Hepatocyte (in vitro differentiated cells): Measurements from ENCODE around the gene NUDT3.

ENCODE experiments used
- EZH2 ChIP-seq: fragments of 200-600 bp; sonication (generic); IDR thresholded peaks from 2 replicates; pipeline ENCODE4 v1.6.1; 2016; ENCODE audit warnings: antibody characterized with exemption, mild to moderate bottlenecking, borderline replicate concordance
- TF ChIP-seq, protein P1 (sequence below): fragments of 200-600 bp; sonication (generic); IDR thresholded peaks from 2 replicates; pipeline ENCODE4 v1.5.1; 2016; ENCODE audit warnings: antibody characterized with exemption, mild to moderate bottlenecking; ENCODE audit not compliant: poor library complexity

DNA sequence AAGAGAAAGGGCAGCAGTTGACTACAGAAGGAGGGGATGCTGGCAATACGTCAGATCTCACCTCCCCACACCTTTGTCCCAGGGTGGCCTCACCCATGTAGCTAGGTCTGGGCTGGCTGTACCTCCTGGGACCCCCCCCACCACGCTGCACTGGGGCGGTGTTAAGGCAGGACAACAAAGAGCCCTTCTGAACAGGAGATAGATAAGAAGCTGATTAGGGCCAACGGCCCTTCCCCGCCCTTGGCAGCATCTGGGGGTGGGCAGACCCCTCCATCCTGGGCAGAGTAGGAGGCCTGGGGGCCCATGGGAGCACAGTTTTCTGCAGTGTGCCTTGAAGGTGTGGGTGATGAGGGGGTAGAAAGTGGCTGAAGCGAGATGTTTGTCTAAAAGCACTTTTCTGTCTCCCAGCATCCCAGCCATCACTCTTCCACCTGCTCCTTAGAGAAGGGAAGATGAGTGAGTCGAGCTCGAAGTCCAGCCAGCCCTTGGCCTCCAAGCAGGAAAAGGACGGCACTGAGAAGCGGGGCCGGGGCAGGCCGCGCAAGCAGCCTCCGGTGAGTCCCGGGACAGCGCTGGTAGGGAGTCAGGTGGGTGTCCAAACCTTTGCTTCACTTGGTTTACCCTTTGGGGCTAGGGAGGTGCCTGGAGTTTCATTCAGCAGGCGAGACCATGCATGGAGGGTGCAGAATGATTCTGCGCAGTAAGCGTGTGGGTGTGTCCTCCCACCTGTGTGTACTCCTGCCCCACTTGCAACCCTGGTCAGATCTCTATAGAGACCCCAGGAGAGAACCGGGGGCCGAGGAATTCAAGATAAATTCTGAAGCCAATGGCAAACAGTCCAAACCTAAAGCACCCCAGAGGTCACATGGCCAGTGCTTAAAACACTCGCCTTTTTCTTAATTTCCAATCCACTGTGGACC, 151.9 kb downstream of the NUDT3 start:
- TF ChIP-seq, protein P1, sequence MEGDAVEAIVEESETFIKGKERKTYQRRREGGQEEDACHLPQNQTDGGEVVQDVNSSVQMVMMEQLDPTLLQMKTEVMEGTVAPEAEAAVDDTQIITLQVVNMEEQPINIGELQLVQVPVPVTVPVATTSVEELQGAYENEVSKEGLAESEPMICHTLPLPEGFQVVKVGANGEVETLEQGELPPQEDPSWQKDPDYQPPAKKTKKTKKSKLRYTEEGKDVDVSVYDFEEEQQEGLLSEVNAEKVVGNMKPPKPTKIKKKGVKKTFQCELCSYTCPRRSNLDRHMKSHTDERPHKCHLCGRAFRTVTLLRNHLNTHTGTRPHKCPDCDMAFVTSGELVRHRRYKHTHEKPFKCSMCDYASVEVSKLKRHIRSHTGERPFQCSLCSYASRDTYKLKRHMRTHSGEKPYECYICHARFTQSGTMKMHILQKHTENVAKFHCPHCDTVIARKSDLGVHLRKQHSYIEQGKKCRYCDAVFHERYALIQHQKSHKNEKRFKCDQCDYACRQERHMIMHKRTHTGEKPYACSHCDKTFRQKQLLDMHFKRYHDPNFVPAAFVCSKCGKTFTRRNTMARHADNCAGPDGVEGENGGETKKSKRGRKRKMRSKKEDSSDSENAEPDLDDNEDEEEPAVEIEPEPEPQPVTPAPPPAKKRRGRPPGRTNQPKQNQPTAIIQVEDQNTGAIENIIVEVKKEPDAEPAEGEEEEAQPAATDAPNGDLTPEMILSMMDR: no peak
- TF ChIP-seq EZH2: no peak
